ENCODE results near the gene SDK1.

The SDK1 gene

DNA sequence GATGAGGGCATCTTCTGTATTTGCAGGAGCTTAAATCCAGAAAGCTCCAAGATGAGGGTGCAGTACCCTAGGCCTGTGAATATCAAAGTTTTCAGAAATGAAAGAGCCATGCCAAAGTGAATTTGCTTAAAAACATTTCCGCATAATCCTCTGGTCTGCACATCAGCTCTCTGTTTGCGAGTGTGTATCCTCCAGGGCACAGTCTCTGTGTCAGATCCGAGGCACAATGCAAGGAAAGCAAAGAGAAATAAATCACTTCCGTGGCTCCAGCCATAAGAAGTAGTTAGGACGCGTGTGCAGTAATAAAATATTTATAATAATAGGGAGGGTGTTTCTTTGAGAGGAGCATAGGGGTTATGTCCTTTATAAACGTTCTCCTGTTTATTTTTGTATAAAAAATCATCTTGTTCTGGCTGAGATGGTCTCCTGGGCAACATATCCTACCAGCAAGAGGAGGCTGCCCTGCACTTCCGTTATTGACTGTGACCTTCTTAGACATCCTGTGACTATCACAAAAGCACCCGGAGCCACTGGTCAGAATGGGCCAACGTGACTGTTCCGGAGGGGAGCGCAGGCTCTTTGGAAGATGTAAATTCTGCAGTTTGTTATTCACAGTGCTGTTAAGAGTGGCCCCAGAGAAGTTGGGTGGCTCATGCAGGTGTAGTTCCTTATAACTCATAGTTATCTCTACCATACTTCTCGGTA, 713.4 kb downstream of the SDK1 start:
- TF ChIP-seq, protein P1, sequence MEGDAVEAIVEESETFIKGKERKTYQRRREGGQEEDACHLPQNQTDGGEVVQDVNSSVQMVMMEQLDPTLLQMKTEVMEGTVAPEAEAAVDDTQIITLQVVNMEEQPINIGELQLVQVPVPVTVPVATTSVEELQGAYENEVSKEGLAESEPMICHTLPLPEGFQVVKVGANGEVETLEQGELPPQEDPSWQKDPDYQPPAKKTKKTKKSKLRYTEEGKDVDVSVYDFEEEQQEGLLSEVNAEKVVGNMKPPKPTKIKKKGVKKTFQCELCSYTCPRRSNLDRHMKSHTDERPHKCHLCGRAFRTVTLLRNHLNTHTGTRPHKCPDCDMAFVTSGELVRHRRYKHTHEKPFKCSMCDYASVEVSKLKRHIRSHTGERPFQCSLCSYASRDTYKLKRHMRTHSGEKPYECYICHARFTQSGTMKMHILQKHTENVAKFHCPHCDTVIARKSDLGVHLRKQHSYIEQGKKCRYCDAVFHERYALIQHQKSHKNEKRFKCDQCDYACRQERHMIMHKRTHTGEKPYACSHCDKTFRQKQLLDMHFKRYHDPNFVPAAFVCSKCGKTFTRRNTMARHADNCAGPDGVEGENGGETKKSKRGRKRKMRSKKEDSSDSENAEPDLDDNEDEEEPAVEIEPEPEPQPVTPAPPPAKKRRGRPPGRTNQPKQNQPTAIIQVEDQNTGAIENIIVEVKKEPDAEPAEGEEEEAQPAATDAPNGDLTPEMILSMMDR (IDR thresholded peaks at IDR 0.05; ENCODE audit: borderline replicate concordance, extremely low read depth, low read length, poor library complexity, severe bottlenecking): no peak
- TF ChIP-seq EZH2 (IDR thresholded peaks at IDR 0.05; ENCODE audit: borderline replicate concordance, low read depth, low read length, severe bottlenecking): no peak
- Histone ChIP-seq H4K20me1 (ENCODE audit: insufficient read depth, low read length) (no peaks in the 10 kb centered on the region), H3K27ac (ENCODE audit: low read length) (no peak overlapping the region), H3K27me3 (ENCODE audit: insufficient read depth, low read length, poor library complexity) (no peaks in the 10 kb centered on the region), H3K4me3 (ENCODE audit: low read depth in 1 of 2, low read length in 2 of 2) (no peak overlapping the region), H3K9ac (ENCODE audit: low read depth, low read length) (no peak overlapping the region), H3K36me3 (ENCODE audit: insufficient read depth, low read length) (no peaks in the 10 kb centered on the region), H3K79me2 (ENCODE audit: insufficient read depth, low read length) (no peaks in the 10 kb centered on the region), H3K4me1 (ENCODE audit: insufficient read depth, low read length) (no peaks in the 10 kb centered on the region), H3K4me2 (ENCODE audit: insufficient read depth, low read length) (no peak overlapping the region), H2AFZ (ENCODE audit: low read depth, low read length) (no peak overlapping the region), H3K9me3 (ENCODE audit: insufficient read depth, low read length, severe bottlenecking) (peaks cover 9% of the 10 kb centered on the region)
- no peak for ATAC-seq (ENCODE audit: insufficient read depth, low read depth)
- DNase-seq: no peak

DNA sequence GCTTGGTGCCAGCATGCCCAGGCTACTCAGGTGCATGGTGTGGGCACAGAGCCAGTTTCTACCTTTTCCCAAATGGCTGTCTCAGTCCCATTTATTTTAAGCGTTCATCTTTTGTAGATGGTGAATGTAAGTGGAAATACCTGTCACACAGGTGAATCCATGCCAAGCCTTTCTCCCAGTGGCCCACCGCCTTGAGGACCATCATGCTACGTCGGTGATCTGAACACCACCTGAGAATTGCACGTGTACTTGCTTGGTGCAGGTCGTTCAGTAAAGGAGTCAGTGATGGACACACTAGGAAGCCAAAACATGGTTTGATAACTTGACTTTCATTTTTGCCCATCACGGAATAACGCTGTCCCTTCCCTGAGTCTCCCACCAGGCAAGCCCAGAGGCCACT, 714.3 kb downstream of the SDK1 start:
- Histone ChIP-seq H3K9ac (ENCODE audit: low read depth, low read length) (no peak overlapping the region), H3K79me2 (ENCODE audit: insufficient read depth, low read length) (no peaks in the 10 kb centered on the region), H3K4me1 (ENCODE audit: insufficient read depth, low read length) (no peaks in the 10 kb centered on the region), H4K20me1 (ENCODE audit: insufficient read depth, low read length) (no peaks in the 10 kb centered on the region), H3K4me3 (ENCODE audit: low read depth in 1 of 2, low read length in 2 of 2) (no peak overlapping the region), H3K27me3 (ENCODE audit: insufficient read depth, low read length, poor library complexity) (no peaks in the 10 kb centered on the region), H3K9me3 (ENCODE audit: insufficient read depth, low read length, severe bottlenecking) (peaks cover 17% of the 10 kb centered on the region), H2AFZ (ENCODE audit: low read depth, low read length) (no peak overlapping the region), H3K36me3 (ENCODE audit: insufficient read depth, low read length) (no peaks in the 10 kb centered on the region), H3K4me2 (ENCODE audit: insufficient read depth, low read length) (no peak overlapping the region), H3K27ac (ENCODE audit: low read length) (no peak overlapping the region)
- no peak for TF ChIP-seq EZH2 (IDR thresholded peaks at IDR 0.05; ENCODE audit: borderline replicate concordance, low read depth, low read length, severe bottlenecking)
- TF ChIP-seq, protein P1 (IDR thresholded peaks at IDR 0.05; ENCODE audit: borderline replicate concordance, extremely low read depth, low read length, poor library complexity, severe bottlenecking): no peak
- ATAC-seq (ENCODE audit: insufficient read depth, low read depth) (no peak), DNase-seq (no peak)

DNA sequence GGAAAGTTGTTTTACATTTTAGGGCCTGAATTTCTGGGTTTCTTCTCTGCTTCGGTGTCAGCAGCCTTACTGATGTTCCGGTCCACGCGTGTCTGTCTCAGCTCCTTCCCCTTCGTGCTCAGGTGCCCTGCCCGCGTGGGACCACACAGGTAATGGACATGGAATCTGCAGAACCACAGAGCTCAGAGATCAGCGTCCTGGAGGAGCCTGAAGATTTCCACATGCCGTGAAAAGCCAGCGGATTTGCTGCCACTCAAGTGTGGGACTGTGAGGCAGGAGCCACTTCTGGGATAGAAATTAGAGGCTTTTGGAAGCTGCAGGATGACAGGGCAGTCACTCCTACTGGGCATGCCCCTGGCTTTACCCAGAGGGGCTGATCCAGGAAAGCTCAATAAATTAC, 714.9 kb downstream of the SDK1 start:
- TF ChIP-seq EZH2 (IDR thresholded peaks at IDR 0.05; ENCODE audit: borderline replicate concordance, low read depth, low read length, severe bottlenecking): no peak
- TF ChIP-seq, protein P1 (IDR thresholded peaks at IDR 0.05; ENCODE audit: borderline replicate concordance, extremely low read depth, low read length, poor library complexity, severe bottlenecking): no peak
- Histone ChIP-seq H3K9ac (ENCODE audit: low read depth, low read length) (no peak overlapping the region), H3K4me3 (ENCODE audit: low read depth in 1 of 2, low read length in 2 of 2) (no peak overlapping the region), H3K4me2 (ENCODE audit: insufficient read depth, low read length) (no peak overlapping the region), H3K27ac (ENCODE audit: low read length) (no peak overlapping the region), H2AFZ (ENCODE audit: low read depth, low read length) (no peak overlapping the region), H4K20me1 (ENCODE audit: insufficient read depth, low read length) (no peaks in the 10 kb centered on the region), H3K9me3 (ENCODE audit: insufficient read depth, low read length, severe bottlenecking) (peaks cover 20% of the 10 kb centered on the region), H3K36me3 (ENCODE audit: insufficient read depth, low read length) (no peaks in the 10 kb centered on the region), H3K79me2 (ENCODE audit: insufficient read depth, low read length) (no peaks in the 10 kb centered on the region), H3K27me3 (ENCODE audit: insufficient read depth, low read length, poor library complexity) (no peaks in the 10 kb centered on the region), H3K4me1 (ENCODE audit: insufficient read depth, low read length) (no peaks in the 10 kb centered on the region)
- no peak for DNase-seq
- no peak for ATAC-seq (ENCODE audit: insufficient read depth, low read depth)
